PC-3 (cell line): ENCODE measurements around the gene SLC35D1. TPM values are rescaled to one million over a fixed set of nuclear protein-coding genes. Genes with fewer than 3 reads are reported as not detected.

Experiments used
- ATAC-seq: fragments of 200-7000 bp; cut with Tn5 transposase; 2 replicates; pipeline ENCODE4 v1.9.1; 2020; ENCODE audit warnings: mild to moderate bottlenecking, moderate library complexity
- BruUV-seq: library from RNA; stranded (reverse); fragments of 400-500 nt; replicated peaks from 2 replicates; lab custom pipeline; 2021; lab: Mats Ljungman, UMichigan
- CTCF ChIA-PET: fragments of 300-600 bp; sonication (Branson Sonifier 250); formaldehyde crosslinking; loops from one replicate; lab custom pipeline; 2022; ENCODE audit warnings: antibody characterized with exemption; lab: Charles Lee
- POLR2A ChIA-PET: fragments of 300-600 bp; sonication (Branson Sonifier 250); formaldehyde crosslinking; loops from one replicate; lab custom pipeline; 2022; ENCODE audit warnings: antibody characterized with exemption; ENCODE audit not compliant: unreplicated experiment; lab: Charles Lee
- DNase-seq: peaks from one replicate; pipeline ENCODE4 v3.0.0-alpha.2; 2015
- H2AFZ ChIP-seq: fragments of 300-600 bp; sonication (generic); 2 replicates; pipeline ENCODE4 v1.6.0; 2016; ENCODE audit warnings: antibody characterized with exemption, low read length
- H3F3A ChIP-seq: fragments of 300-600 bp; sonication (generic); one replicate; pipeline ENCODE4 v1.6.0; 2017; ENCODE audit warnings: antibody characterized with exemption, low read length, control low read depth, mild to moderate bottlenecking; ENCODE audit not compliant: unreplicated experiment
- H3K27ac ChIP-seq: fragments of 300-600 bp; sonication (generic); 2 replicates; pipeline ENCODE4 v1.5.1; 2016; ENCODE audit warnings: mild to moderate bottlenecking, low read length
- H3K27me3 ChIP-seq: fragments of 300-600 bp; sonication (generic); 2 replicates; pipeline ENCODE4 v1.6.1; 2016; ENCODE audit warnings: low read length, mixed read lengths
- H3K36me3 ChIP-seq: fragments of 300-600 bp; sonication (generic); 2 replicates; pipeline ENCODE4 v1.6.1; 2016; ENCODE audit warnings: low read depth, mixed run types, low read length, mixed read lengths
- H3K4me1 ChIP-seq: fragments of 300-600 bp; sonication (generic); 2 replicates; pipeline ENCODE4 v1.5.1; 2016; ENCODE audit warnings: low read length; ENCODE audit not compliant: insufficient read depth
- H3K4me2 ChIP-seq: fragments of 300-600 bp; sonication (generic); 2 replicates; pipeline ENCODE4 v1.6.0; 2016; ENCODE audit warnings: low read length
- H3K4me3 ChIP-seq: fragments of 300-600 bp; sonication (generic); 2 replicates; pipeline ENCODE4 v1.5.1; 2016; ENCODE audit warnings: mild to moderate bottlenecking, low read length, mixed read lengths
- H3K79me2 ChIP-seq: fragments of 300-600 bp; sonication (generic); 2 replicates; pipeline ENCODE4 v1.6.1; 2017; ENCODE audit warnings: low read length, mixed read lengths
- H3K9ac ChIP-seq: fragments of 300-600 bp; sonication (generic); 2 replicates; pipeline ENCODE4 v1.6.0; 2016; ENCODE audit warnings: mild to moderate bottlenecking, low read length
- H3K9me2 ChIP-seq: fragments of 300-600 bp; sonication (generic); replicated peaks from 2 replicates; pipeline ENCODE4 v1.6.1; 2016; ENCODE audit warnings: mixed run types, low read length, mixed read lengths
- H3K9me3 ChIP-seq: fragments of 300-600 bp; sonication (generic); 2 replicates; pipeline ENCODE4 v1.6.1; 2016; ENCODE audit warnings: low read length, mixed read lengths
- H4K20me1 ChIP-seq: fragments of 300-600 bp; sonication (generic); 2 replicates; pipeline ENCODE4 v1.6.1; 2016; ENCODE audit warnings: low read length, mixed read lengths
- EZH2 ChIP-seq: fragments of 300-600 bp; sonication (generic); IDR thresholded peaks from one replicate; pipeline ENCODE4 v1.6.1; 2017; ENCODE audit warnings: antibody characterized with exemption, mild to moderate bottlenecking, low read length; ENCODE audit not compliant: unreplicated experiment
- EZH2phosphoT487 ChIP-seq: fragments of 300-600 bp; sonication (generic); IDR thresholded peaks from 2 replicates; pipeline ENCODE4 v1.6.1; 2018; ENCODE audit warnings: mild to moderate bottlenecking, antibody characterized with exemption, low read length, borderline replicate concordance
- intact Hi-C: fragments of 100-400 bp; cut with micrococcal nuclease; formaldehyde crosslinking; loops from 2 replicates; pipeline ENCODE4 v1.9.0; 2023
- total RNA-seq: library from RNA; depleted of rRNA; stranded (reverse); fragments of >200 nt; gene quantifications from 2 replicates; pipeline ENCODE4 v1.2.3, GENCODE V29; 2014
- TF ChIP-seq, protein P1 (sequence below): fragments of 300-600 bp; sonication (generic); conservative IDR thresholded peaks from 2 replicates; pipeline ENCODE4 v1.5.1; 2017; ENCODE audit warnings: antibody characterized with exemption, low read depth, mild to moderate bottlenecking, low read length

Gene SLC35D1
- total RNA-seq, 1 experiment from 2014 or later: 6.1 TPM

DNA sequence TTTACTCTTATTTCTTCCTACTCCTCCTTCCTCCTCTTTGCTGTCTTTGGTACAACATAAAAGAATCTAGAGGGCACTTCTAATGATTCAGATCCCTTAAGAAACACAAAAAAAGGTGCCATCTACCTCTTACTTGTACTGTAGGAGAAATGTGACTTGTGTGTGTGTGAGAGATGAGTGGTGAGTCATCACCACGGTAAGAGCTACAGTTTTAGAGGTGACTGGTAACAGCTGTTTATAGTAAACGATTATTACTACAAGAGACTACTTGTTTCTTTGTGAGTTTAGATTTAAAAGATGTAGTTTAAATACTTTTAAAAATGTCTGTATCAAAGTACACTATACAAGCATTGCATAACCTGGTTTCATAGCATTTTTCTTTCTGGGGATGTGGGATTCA, 40.4 kb downstream of the SLC35D1 start:
- Histone ChIP-seq H3F3A (no peaks in the 10 kb centered on the region), H3K9ac (no peak overlapping the region), H3K36me3 (no peaks in the 10 kb centered on the region), H4K20me1 (no peaks in the 10 kb centered on the region), H3K4me1 (no peaks in the 10 kb centered on the region), H3K9me3 (no peaks in the 10 kb centered on the region), H2AFZ (no peak overlapping the region), H3K4me3 (no peak overlapping the region), H3K4me2 (no peak overlapping the region), H3K79me2 (no peaks in the 10 kb centered on the region), H3K27me3 (no peaks in the 10 kb centered on the region), H3K9me2 (no peaks in the 10 kb centered on the region), H3K27ac (no peak overlapping the region)
- no peak for TF ChIP-seq EZH2
- TF ChIP-seq, protein P1, sequence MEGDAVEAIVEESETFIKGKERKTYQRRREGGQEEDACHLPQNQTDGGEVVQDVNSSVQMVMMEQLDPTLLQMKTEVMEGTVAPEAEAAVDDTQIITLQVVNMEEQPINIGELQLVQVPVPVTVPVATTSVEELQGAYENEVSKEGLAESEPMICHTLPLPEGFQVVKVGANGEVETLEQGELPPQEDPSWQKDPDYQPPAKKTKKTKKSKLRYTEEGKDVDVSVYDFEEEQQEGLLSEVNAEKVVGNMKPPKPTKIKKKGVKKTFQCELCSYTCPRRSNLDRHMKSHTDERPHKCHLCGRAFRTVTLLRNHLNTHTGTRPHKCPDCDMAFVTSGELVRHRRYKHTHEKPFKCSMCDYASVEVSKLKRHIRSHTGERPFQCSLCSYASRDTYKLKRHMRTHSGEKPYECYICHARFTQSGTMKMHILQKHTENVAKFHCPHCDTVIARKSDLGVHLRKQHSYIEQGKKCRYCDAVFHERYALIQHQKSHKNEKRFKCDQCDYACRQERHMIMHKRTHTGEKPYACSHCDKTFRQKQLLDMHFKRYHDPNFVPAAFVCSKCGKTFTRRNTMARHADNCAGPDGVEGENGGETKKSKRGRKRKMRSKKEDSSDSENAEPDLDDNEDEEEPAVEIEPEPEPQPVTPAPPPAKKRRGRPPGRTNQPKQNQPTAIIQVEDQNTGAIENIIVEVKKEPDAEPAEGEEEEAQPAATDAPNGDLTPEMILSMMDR: no peak
- no peak for TF ChIP-seq EZH2phosphoT487
- ATAC-seq: peak; percentile 79
- peak; percentile 41 for DNase-seq
- CTCF ChIA-PET: no interaction called here
- BruUV-seq: no TSS peak
- intact Hi-C loops: no loop called here
- POLR2A ChIA-PET: no interaction called here

DNA sequence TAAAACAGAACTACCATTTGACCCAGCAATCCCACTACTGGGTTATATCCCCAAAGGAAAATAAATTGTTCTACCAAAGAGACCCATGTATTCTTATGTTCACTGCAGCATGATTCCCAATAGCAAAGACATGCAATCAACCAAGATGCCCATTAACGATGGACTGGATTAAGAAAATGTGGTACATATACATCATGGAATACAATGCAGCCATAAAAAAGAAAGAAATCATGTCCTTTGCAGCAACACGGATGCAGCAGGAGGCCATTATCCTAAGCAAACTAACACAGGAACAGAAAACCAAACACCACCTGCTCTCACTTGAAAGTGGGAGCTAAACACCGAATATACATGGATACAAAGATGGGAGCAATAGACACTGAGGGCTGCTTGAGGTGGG, 44.2 kb downstream of the SLC35D1 start:
- Histone ChIP-seq H3K36me3 (no peaks in the 10 kb centered on the region), H3K27ac (no peak overlapping the region), H3K9me3 (no peaks in the 10 kb centered on the region), H3K9ac (no peak overlapping the region), H4K20me1 (no peaks in the 10 kb centered on the region), H3F3A (no peaks in the 10 kb centered on the region), H3K79me2 (no peaks in the 10 kb centered on the region), H3K4me1 (no peaks in the 10 kb centered on the region), H2AFZ (no peak overlapping the region), H3K4me2 (no peak overlapping the region), H3K4me3 (no peak overlapping the region), H3K9me2 (no peaks in the 10 kb centered on the region), H3K27me3 (no peaks in the 10 kb centered on the region)
- TF ChIP-seq, protein P1: no peak
- TF ChIP-seq EZH2 (no peak), EZH2phosphoT487 (no peak)
- ChIA-PET POLR2A (no interaction called here), CTCF (no interaction called here)
- intact Hi-C loops: no loop called here
- no peak for ATAC-seq
- DNase-seq: no peak
- no TSS peak for BruUV-seq

DNA sequence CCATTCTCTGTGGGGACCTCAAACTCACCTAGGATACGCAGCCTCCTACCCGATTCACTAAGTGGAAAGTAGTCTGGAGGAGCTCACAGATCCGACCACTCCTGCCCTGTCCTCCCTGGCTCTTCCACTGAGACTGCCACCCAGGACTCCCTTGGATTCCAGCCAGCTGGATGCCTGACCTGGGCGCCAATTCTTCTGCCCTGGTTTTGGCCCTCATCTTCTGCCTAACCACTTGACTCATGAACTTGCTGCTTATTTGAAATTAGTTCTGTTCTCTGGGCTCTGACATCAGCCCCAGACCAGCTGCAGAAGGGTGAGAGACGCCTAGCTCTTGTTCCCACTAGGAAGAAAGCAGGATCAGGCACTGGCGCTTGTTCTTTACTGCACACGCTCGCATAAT, 48.9 kb downstream of the SLC35D1 start:
- no peaks in the 10 kb centered on the region for H3K27me3 ChIP-seq
- no peaks in the 10 kb centered on the region for H3K4me1 ChIP-seq
- no peaks in the 10 kb centered on the region for H3F3A ChIP-seq
- H3K9me3 ChIP-seq: no peaks in the 10 kb centered on the region
- H3K79me2 ChIP-seq: no peaks in the 10 kb centered on the region
- no peak overlapping the region for H2AFZ ChIP-seq
- no peak overlapping the region for H3K27ac ChIP-seq
- no peak for DNase-seq
- intact Hi-C loops: no loop called here
- H4K20me1 ChIP-seq: no peaks in the 10 kb centered on the region
- ChIA-PET POLR2A (no interaction called here), CTCF (no interaction called here)
- ATAC-seq: no peak
- H3K9me2 ChIP-seq: no peaks in the 10 kb centered on the region
- no peak overlapping the region for H3K4me2 ChIP-seq
- no peak overlapping the region for H3K4me3 ChIP-seq
- H3K9ac ChIP-seq: no peak overlapping the region
- TF ChIP-seq EZH2 (no peak), EZH2phosphoT487 (no peak)
- TF ChIP-seq, protein P1: no peak
- BruUV-seq: no TSS peak
- H3K36me3 ChIP-seq: no peaks in the 10 kb centered on the region
